ENCODE results near the gene PFDN6. TPM values are rescaled to one million over a fixed set of nuclear protein-coding genes. Genes with fewer than 3 reads are reported as not detected.

PFDN6 gene
- total RNA-seq, 1 experiment from 2014 or later, result 85.0 TPM

- no peak for DNase-seq (ENCODE audit: low spot score)
These were observed 6.4 kb downstream of the PFDN6 start for GRCh38 chr6:33295621-33296369.

DNA sequence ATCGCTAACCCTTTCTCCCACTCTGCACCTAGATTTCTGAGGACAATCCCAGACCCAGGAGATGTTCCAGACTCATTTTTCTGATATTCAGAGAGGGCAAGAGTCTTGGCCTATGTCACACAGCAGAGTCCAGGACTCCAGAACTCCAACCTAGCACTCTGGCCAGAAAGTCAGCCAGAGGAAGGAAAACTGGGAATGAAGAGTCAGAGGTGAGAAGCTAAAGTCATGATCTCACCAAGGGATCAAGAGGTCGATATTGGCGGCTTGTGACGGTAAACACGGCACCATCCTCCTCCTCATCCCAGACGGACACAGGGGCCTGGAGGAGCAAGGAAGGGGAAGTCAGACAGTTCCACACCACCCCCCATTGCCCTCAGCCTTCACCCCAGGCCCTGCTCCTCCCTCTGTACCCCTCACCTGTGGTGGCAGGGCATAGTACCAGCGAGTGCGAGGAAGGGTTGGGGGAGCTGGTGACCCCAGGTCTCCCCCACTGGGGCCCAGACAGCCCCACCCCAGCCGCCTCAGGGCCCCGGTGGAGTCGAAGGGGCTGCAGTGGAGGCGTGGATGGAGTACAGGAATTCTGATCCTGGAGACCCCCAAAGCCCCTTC lies 7.5 kb downstream of the PFDN6 start:
- no peak for DNase-seq (ENCODE audit: low spot score)

DNA sequence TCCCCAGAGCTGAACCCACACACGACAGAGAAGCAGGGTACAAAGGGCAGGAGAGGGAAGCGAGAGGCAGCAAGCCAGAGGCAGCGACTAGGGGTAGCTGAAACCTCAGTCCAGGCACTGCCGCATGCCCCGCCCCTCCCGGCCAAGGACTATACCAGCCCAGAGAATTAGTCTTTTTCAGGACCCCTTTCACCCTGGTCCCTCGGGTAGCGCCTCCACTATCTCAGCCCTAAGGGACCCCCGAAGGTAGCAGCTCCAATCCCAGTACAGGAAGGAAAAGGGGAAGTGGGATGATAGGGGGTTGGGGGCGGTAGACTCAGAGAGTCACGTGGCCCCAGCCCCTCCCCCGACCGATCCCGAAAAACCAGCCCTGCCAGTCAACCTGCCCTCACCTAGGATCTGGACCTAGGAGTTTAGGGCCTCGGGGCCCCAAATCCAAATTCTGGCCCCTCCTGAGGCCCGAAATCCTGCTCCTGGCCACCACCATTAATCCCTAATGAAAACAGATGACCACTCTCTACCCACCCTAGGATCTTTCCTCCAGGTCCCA lies 8.1 kb downstream of the PFDN6 start:
- no peak for DNase-seq (ENCODE audit: low spot score)

DNA sequence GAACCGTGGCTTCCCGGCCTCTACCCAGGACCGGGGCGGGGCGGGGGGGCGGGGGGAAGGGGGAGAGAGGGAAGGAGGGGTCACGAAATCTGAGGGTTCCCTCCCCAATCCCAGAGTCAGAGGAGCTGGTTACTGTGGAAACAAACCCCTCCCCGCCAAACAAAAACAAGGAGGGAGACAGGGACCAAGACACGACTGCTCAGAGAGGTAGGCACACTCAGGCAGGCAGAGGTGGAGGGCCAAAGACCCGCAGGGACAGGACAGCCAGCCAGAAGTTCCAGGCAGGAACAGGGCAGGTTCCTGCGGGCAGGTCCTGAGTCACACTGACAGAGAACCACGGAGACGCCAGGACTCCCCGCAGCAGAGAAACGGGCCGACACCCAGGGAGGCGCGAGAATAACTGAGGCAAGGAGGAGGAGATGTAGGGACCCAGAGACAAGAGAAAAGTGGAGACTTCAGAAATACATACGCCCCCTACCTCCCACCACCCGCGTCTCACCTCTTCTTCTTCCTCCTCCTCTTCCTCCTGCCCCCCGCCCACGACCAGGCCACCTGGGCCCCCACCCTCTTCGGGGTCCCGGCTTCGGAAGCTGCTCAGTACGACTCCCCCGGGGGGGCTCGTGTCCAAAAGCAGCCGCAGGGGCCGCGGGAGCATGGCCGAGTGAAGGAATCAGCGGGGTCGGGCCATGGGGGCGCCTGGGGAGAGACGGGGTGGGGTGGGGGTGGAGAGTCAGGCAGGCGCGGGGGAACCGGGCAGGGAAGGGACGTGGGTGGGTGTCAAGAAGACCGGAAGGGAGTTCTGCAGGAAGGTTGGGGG lies 8.8 kb downstream of the PFDN6 start:
- DNase-seq (ENCODE audit: low spot score), result peak; percentile 63

DNA sequence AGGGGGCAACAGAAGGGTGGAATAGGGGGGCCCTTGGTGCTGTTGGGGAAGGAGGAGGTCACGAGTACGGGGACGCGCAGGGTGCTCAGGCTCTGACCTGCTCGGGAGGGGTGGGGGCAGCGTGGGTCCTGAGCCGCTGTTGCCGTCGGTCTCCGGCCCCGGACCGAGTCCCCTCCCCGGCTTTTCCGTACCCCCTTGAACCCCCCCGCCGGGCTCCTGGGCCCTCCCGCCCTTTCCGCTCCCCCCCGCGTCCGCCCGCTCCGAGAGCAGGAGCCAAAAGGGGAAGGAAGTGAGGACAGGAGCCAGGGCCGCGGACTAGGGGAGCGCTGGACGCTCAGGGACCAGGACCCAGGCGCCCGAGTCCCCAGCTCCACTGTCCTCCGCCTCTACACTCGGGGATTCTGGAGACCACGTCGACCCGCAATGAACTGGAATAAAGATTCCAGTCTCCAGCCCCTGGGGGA lies 9.4 kb downstream of the PFDN6 start, which contains the start of gene RGL2:
RGL2 (minus strand) TSS at position 170 of the 464 bp plus-strand sequence. CDS start 332 bp downstream, outside the sequence.
- peak; percentile 37 for DNase-seq (ENCODE audit: low spot score)

DNA sequence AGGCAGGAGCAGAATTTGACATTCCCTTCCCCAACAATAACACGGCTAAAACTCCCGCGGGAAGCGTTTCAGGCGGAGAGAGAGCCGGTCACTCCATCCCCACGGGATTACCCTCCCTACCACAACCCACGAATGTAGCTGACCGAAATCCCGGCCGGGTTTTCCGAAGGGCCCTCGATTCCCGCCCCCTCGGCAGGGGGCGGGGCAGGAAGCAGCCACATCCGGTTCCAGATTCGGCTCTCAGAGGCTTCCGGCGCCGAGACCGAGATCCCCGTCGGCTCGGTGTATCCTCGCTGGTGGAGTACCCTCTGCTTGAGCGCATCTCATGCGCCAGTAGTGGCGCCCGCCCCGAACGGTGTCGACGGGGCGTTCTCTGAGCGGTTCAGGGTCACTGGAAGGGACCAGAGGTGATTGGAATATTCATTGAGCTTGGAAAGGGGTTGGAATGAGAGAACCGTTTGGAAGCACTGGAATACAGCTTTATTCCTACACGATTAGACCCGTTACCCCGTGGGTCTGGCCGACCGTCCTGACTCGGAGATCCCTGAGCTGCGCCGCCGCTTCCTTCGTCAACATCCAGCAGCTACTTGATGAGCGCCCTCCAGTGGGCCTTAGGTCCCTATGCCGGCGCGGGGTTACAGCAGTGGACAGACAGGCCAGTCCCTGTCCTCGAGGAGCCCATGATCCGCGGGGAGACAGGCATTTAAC lies 10.0 kb downstream of the PFDN6 start:
- peak; percentile 80 for DNase-seq (ENCODE audit: low spot score)

DNA sequence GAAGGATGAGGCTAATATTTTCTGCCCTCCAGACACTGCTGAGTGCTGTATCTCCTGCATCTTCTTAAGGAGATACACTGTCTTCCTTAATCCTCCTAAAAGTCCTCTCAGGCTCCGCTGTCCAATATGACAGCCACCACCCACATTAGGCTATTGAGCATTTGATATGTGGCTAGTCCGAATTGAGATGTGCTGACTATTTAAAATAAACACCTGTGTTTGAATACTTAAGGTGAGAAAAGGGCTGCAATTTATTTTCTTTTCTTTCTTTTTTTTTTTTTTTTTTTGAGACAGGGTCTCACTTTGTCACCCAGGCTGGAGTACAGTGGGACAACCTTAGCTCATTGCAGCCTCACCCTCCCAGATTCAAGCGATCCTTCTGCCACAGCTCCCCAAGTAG lies 12.5 kb downstream of the PFDN6 start:
- no peak for DNase-seq (ENCODE audit: low spot score)

- DNase-seq (ENCODE audit: low spot score), result no peak
These were observed 14.8 kb downstream of the PFDN6 start for GRCh38 chr6:33304216-33304615.

- no peak for DNase-seq (ENCODE audit: low spot score)
These were observed 15.7 kb downstream of the PFDN6 start for GRCh38 chr6:33305052-33305451.

DNA sequence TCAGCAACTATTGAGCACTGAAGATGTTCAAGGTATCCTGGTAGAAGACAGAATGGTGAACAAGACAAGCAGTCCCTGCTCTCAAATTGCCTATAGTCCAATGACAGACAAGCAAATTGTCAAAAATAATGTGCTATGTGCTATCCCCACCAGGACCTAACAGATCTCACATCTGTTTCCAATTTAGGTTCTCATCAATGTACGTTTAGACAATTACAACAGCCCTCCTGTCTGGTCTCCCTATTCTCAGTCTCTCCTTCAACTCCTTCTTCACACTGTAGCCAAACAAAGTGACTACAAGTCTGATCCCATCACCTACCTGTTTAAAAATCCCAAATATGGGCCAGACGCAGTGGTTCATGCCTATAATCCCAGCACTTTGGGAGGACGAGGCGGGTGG lies 17.0 kb downstream of the PFDN6 start:
- no peak for DNase-seq (ENCODE audit: low spot score)

DNA sequence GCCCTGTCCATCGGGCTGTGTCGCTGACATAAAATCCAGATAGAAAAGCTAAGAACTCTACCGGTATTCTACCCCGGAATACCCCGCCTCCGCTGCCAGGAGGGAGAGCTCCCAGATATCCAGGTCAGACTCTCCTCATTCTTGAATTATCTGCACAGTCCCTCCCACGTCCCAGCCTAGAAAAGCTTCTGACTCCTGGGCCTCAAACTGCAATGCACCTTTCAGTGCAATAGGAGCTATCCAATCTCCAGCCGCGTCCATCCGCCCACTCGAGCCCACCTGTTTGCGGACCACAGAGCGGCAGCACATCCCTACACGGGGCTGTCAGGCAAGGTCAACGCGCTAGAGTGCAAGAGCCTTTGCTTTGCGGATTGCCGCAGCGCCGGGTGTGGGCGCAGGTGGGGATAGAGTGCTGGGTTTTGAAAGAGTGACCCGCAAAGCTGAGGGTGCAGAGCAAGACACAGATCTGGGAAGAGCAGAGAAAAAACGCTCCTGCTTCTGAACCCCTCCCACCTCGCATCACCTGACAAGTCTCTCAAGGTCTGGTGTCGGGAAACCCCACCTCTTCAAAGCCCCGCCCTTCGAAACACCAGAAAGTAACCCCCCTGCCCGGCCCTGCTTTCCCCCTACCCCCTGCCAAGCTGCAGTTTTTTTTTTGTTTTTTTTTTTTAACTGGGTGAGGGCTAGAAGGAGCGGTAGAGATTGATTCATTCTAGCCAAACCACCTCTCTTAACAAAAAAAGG lies 23.1 kb downstream of the PFDN6 start:
- peak; percentile 83 for DNase-seq (ENCODE audit: low spot score)

- peak; percentile 14 for DNase-seq (ENCODE audit: low spot score)
These were observed 23.8 kb downstream of the PFDN6 start for GRCh38 chr6:33313105-33313708.

DNA sequence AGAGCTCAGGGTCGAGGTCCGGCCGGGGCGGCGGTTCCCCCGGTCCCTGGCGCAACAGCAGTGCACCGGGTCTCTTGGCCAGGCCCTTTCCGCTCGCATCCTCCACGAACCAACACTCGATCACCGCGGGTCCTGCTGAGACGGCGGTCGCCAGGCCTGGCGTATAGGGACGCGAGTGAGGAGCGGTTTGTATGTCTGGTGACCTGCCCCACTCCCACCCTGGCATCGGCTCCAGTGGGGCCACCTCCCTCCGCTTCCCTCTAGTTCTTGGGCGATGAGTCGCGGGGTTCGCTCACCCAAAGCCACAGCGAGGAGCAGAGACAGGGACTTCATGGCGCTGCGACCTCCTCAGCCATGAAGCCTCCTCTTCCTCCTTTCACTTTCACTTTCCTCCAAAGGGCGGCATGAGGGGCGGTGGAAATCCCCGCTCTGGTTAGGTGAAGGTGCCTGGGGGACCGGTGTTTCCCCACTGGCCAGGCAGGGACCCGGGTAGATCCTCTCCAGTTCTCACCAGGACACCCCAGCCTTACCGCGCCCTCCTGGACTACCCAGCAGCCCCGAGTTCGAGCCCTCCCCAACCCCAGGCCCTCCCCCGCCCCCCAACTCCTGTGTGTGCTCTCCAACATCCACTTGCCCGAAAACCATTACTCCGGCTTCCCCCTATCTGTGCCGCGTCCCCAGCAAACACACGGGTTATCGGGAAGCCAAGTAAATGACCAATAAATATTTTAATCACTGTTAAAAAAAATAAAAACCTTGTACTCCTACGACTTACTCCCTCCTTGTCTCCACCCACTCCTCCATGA lies 24.5 kb downstream of the PFDN6 start, which contains the start of gene TAPBP:
TAPBP (minus strand) TSS at position 370 of the 806 bp plus-strand sequence; CDS start at position 333, 37 bp downstream.
- DNase-seq (ENCODE audit: low spot score), result peak; percentile 59

GRCh38 chr6:33314515-33314942 lies 25.1 kb downstream of the PFDN6 start:
- DNase-seq (ENCODE audit: low spot score), result peak; percentile 39

GRCh38 chr6:33314943-33315792 lies 25.8 kb downstream of the PFDN6 start:
- peak; percentile 4 for DNase-seq (ENCODE audit: low spot score)

DNA sequence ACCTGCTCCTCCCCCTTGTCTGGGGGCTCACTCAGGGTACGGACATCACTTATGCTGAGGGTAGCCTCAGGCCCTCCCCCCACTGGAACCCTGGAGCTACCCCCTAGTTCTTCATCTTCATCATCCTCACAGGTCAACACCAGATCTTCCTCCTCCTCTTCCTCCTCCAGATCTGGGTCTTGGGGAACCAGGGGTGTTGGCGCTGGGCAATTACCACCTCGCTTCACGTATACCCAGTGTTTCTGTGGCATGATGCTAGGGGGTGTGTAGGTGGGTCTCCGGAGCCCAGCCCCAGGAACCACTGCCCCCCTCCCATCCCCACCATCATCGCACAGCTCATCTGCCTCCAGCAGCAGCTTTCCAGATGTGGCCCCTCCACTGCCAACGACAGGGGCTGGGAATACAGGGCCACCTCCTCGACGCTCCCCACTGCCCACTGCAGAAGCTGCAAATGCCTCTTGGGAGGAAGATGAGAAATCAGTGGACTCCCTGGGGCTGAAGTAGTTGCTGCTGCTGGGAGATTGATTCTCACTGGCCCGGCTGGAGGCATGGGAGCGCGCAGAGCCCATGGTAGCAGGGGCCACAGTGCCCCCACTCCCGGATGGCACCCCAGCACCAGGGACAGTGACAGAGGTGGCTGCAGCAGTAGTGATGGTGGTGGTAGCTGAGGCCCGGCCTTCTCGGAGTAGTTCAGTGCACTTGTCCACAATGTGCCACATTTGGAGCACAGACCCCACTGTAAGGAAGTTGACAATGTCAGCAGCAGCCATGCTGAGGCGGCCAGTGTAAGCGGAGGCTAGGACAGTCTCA lies 26.6 kb downstream of the PFDN6 start:
- DNase-seq (ENCODE audit: low spot score), result no peak
